Kidney tubule cell (primary cell): ENCODE measurements around the gene AIFM3.

ENCODE experiments used
- DNase-seq: peaks from one replicate; pipeline ENCODE4 v3.0.0-alpha.2; 2018; ENCODE audit warnings: low spot score

The AIFM3 gene

DNA sequence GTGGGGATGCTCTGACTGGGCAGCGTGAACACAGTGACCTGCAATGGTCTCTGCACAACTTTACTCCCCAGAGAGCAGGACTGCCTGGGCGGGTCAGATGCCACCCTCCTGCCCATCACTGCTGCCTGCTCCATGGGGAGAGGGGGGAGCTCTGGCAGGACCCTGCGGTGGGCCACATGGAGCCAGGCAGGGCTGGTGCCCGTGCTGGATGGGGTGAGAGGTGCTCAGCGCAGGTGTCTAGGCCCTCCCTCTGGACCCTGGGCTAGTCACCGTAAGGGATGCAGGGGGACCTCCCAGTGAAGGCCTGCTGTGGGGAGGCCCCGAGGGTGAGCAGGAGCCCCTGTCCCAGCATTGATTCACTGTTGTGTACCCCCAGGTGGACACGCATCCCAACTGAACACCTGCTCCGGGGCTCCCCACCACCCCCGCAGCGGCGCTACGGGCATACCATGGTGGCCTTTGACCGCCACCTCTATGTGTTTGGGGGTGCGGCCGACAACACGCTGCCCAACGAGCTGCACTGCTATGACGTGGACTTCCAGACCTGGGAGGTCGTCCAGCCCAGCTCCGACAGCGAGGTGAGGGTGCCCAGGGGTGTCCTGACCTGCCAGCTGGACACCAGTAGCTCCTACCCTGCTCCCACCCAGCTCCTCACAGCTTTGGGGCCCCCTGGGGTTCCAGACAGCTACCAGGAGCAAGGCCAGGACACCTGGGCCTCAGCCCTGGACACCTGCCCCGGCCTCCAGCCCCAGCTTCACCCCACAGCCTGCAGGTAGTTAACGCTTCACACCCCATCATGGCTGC lies 24.4 kb downstream of the AIFM3 start:
- no peak for DNase-seq

DNA sequence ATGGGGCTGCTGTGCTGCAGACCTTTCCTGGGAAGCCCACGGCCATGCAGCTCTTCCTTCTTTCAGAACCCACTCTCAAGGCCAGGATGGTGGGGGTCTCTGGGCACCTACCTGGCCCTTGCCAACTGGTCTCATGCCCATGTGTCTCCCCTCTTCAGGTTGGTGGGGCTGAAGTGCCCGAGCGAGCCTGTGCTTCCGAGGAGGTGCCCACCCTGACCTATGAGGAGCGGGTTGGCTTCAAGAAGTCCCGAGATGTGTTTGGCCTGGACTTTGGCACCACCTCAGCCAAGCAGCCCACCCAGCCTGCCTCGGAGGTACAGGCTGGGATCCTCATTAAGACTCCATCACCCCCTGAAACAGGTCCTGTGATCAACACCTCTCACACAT lies 25.0 kb downstream of the AIFM3 start:
- no peak for DNase-seq

DNA sequence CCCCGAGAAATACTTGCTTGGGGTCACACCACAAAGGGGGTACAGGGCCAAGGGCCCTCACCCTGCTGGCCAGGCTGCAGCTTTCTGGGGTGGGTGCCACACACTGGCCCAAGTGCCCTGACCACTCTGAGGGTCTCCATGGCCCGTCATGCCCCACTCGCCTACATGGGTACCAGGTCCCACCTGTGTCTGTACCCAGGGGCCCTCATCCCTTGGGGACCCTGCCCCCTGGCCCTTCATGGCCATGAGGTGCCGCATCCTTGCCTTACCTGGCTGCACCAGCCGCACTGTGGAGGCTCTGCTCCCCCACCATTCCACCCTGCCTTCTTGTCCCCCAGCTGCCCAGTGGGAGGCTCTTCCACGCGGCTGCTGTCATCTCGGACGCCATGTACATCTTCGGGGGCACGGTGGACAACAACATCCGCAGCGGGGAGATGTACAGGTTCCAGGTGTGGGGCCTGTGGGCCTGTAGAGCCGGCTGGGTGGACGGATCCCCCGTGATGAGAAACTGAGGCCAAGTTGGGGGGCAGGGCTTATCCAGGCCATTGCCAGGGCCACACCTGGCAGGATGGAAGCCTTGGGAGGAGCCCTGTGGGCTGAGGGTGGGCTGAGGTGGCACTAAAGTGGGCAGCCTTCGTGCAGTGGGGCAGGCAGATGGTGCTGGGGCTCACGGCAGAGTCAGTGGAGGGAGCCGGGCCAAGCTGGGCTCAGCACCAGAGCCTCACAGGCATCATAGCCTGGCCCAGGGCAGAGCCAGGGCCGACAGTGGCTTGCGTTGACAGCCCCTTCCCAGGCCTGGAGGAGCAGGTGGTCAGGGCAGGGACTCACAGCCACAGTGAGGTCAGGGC lies 25.6 kb downstream of the AIFM3 start:
- no peak for DNase-seq

DNA sequence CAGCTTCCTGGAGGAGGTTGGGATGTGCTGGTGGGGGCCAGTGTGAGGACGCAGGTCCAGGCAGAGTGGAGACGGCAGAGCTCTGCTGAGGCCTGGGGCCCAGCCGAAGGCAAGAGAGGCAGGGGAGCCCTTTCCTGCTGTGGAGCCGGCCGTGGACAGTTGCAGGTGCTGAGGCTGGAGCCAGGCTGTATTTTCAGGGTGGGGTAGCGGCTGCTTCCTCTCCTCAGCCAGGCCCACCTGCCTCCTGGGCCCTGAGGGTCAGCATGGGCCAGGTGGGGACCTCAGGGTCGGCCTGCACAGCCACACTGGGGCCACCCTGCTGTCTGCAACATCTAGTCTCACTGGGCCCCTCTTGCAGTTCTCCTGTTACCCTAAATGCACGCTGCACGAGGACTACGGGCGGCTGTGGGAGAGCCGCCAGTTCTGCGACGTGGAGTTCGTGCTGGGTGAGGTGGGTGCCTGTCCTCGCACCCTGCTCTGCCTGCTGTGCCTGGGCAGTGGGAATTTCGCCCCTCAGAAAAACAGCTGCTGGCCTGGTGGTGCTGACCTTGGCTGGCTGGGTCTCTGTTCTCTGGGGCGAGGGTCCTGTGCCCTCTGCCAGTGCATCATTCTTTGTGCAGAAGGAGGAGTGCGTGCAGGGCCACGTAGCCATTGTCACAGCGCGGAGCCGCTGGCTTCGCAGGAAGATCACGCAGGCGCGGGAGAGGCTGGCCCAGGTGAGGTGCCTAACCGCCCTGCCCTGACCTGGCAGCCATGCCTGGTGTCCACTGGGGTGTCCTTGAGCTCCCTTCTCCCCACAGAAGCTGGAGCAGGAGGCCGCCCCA lies 26.5 kb downstream of the AIFM3 start:
- no peak for DNase-seq

DNA sequence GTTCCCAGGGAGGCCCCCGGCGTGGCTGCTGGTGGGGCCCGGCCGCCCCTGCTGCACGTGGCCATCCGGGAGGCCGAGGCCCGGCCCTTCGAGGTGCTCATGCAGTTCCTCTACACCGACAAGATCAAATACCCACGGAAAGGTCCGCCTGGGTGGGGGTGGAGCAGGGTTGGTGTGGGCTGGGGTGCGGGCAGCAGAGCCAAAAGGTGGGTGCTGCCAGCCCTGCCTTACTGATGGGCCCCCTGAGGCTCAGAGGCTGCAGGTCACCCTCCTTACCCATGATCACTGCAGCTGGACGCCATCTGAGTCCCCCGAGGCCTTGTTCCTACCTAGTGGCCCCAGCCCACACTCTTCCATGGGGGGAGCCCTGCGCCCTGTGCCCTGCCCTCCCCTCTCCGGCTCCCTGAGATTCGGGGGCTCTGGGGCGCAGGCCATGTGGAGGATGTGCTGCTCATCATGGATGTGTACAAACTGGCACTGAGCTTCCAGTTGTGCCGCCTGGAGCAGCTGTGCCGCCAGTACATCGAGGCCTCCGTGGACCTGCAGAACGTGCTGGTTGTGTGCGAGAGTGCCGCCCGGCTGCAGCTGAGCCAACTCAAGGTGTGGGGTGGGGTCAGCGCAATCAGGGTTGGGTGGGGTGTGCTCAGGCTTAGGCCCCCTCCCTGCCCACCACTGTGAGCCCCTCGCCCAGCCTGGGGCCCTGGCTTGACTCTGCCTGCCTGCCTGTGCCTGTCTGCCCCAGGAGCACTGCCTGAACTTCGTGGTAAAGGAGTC lies 27.3 kb downstream of the AIFM3 start:
- DNase-seq = no peak

DNA sequence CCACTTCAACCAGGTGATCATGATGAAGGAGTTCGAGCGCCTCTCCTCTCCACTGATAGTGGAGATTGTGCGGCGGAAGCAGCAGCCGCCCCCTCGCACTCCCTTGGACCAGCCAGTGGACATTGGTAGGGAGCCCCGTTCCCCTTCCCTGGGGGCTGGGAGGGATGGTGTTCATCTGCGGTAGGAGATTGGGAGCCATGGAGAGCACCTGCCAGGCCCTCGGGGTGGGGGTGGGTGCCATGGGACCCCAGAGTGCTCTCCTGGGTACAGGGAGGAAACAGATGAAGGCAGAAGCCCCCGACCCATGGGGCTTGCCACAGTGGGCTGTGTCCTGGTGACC lies 27.8 kb downstream of the AIFM3 start:
- DNase-seq = no peak

DNA sequence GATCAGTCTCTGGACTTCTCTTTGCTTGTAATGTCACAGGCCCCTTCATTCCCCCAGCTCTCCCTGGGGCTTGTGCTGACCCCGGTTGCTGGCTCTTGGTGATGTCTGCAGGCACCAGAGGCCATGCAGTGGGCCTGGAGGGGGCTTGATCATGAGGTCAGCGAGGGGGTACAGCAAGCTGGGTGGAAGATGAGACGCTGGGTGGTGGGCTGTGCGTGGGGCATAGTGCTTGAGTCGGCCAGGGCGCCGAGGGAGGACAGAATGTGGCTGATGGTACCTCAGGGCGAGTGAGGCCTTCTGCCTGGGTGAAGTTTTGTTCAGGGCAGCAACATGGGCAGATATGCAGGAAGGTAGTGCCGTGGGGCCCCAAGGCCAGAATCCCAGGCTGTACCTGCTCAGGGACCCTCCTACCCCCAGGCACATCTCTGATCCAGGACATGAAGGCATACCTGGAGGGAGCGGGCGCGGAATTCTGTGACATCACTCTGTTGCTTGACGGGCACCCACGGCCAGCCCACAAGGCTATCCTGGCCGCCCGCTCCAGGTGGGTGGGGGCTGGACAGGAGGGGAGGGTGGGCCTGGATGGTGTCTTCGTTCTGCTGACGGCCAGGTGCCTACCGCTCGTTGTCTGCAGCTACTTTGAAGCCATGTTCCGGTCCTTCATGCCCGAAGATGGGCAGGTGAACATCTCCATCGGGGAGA lies 28.4 kb downstream of the AIFM3 start:
- no peak for DNase-seq

DNA sequence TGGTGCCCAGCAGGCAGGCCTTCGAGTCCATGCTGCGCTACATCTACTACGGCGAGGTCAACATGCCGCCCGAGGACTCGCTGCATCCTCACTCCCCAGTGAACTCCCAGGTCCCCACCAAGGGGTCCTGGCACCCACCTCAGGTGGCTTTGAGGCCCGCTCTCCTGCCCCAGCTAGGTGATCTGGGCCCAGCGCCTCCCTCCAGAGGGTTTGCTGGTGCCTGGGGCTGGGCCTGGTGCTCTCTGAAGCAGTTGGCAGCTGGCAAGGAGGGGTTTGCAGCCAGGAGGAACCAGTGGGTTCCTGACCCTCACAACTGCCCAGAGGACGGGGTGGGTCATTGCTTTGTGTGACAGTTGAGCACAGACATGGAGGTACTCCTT lies 29.0 kb downstream of the AIFM3 start:
- no peak for DNase-seq

DNA sequence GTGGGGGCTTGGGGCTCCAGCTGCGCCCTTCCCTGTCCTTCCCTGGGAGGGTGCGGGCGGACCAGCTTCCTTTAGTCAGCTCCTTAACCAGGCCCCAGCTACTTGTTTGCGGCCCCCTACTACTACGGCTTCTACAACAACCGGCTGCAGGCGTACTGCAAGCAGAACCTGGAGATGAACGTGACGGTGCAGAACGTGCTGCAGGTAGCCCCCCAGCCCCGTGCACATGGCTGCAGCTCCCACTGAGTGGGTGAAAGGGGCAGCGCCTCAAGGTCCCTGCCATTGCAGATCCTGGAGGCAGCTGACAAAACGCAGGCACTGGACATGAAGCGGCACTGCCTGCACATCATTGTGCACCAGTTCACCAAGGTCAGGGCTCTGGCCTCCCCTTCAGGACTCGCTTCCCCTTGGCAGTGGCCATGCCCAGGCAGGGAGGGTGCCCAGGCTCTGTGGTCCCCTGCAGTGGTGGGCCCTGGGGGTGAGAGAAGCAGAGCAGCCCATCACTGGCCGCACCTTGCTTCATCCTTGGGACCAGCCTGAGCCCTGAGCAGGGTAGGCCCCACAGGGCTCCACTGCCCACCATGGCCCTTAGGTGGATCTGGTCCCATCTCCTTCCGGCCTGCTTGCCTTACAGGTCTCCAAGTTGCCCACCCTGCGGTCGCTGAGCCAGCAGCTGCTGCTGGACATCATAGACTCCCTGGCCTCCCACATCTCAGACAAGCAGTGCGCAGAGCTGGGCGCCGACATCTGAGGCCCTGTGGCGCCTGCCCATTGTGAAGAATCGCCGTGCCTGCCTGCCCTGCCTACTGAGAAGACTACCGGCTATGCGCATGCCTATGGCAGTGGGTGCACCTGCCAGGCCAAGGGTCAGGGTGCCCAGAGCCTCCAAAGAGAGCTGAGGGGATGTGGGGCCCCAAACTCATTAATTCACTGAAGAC lies 29.8 kb downstream of the AIFM3 start:
- no peak for DNase-seq

DNA sequence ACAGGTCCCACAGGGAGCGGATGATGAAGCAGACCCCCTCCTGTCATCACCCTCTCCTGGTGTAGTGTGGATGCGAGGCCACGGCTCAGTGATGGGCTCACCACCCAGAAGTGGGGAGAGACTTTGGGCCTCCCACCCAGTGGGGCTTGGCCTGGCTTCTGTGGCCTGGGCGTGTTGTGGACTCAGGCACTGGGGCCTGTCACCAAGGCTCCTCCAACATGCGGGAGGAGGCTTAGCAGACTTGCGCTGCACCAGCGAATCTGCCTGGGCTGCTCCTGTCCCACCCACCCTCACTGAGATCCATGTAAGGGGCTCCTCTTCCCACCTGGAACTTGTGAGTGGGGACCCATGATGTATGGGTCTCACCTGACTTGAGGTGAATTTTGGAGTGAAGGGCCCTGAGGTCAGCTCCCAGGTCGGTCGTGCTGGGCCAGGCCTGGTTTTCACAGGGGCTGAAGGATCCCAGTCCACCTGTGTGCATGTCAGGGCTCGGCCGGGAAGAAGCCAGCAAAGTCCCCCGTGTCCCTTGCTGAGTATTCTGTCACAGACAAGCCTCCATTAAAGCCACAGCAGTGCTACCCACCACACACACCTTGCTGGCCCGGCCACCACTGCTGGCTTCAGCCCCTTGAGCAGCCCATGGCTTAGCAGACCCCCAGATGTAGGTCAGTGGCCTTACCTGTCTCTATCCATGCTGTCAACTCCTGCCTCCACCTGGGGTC lies 30.6 kb downstream of the AIFM3 start:
- DNase-seq = no peak

DNA sequence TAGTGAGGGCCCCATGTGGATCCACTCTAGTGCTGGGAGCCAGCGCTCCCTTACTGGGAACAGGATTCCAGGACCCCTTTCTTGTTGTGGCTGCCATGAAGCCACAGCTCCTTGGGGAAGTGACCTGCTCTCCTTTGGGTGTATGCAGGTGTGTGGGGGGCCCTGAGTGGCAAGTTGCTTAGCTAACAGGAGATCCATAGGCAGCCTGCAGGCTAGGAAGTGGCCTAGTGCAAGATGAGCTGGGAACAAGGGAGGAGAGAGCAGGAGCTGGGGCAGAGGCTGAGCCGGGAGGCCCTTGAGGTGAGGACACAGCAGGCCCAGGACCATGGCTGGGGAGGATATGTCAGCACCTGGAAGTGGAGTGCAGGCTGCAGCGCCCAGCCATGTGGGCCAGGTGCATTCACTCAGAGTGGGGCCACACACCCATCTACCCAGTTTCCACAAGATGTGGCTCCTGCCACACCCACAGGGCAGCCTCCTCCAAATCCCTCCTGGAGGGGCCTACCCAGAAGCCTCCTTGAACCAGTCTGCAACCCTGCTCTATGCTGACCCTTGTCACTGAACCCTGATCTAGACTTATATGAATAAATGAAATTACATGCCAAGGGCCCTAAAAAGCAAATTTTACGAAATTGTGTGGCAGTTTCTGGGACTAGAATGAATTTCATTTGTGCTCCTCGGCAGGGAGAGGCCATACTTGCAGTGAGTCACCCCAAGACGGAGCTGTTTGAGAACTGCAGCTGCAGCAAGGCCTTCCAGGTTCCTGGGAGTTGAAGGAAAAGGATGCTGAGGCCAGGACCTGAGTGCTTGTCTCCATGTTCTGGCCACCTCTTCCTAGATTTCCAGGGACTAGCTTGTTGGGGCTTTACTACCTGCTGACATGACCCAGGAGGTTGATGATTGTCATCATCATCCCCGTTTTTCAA lies 31.6 kb downstream of the AIFM3 start:
- DNase-seq = no peak

DNA sequence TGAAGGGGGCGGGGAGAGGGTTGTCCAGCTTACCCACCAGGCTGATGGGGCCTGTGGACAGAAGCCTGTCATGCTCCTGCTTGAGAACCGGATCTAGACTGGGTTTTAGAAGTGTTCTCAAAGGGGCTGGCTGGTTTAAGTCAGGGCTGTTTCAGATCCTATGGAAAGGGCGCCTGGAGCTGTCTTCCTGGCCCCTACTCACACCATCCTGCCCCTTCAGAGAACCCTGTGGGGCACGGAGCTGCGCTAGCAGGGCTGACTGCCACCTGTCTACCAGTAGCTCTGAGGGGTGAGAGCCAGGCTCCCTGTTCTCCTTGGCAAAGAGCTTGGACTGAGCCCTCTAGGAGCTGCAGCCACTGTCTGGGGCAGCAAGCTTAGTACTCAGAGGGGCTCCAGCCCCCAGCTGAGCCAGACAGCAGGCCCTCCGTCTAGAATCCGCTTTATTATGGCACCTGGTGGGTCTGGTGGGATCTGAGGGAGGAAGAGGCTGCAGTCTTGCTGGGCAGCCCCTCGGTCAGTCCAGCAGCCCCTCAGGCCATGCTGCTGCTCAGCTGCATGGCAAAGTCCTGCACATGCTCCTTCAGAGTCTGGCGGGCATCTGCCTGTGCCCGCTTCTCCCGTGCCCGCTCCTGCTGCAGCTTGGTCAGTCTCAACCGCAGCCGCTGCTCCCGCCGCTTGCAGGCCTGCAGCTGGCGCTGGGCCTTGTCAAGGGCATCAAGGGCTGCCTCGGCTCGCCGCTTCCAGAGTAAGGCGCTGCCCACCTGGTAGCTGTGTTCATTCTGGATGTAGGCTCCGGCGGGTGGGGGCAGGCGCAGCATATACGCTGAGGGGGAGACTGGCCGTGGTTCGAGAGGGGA lies 32.5 kb downstream of the AIFM3 start:
- no peak for DNase-seq

DNA sequence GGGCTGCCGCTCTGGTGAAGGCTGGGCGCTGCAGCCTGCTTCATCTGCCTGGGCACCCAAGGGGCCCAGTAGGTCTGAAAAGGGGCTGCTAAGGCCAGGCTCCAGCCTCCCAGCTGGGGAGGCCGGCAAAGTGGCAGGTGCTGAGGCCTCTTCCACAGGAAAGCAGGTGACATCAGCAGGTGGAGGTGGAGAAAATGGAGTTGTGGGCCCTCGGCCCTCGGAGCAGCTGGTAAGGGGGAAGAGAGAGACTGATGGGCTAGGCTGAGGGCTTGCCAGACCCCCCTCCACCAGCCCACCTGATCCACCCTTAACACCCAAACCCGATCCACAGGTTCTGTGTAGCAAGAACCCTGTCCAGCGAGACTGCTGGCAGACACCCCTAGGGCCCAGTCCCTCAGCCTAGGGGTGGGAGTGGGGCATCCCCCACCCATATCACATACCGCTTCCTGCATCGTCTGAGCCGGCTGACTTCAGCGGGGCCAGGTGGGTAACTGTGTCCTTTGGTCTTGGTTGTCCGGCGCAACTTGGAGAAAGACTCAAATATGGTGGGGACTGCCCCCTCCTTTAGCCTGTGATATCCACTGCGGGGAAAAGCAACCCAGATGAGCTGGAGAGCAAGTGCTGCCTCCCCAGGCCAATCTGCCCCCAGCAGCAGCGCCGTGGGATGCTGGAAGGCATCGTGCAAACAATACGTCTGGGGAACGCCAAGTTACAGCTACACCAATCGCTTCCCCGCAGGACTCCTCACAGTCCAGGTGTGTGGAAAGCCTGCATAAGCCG lies 33.3 kb downstream of the AIFM3 start:
- DNase-seq = peak; percentile 30

DNA sequence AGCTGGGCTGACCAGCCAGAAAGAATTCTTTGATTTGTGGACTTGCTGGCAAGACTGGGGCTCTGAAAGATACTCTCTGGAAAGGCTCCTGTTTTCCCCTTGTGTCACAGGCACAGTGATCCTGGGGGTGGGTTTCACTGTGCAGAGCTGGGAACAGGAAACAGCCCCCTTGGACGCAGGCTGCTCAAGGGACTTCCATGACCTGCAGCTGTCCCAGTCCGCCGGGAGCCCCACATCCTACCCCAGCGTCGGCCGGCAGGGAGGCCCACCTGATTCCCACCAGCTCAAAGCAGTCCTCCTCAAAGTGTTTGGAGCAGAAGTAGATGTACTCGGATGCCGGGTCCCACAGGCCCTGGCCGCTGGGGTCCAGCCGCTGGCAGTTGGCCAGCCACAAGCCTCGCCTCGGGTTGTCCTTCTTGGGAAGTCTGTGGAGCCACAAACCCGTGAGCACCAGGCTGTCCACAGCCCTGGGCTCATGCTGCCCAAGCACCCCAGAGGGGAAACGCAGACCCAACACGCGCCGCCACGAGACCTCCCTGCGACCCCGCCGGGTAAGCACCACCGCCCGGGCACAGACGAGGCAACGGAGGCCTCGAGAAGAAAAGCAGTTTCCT lies 34.0 kb downstream of the AIFM3 start:
- DNase-seq = peak; percentile 11

DNA sequence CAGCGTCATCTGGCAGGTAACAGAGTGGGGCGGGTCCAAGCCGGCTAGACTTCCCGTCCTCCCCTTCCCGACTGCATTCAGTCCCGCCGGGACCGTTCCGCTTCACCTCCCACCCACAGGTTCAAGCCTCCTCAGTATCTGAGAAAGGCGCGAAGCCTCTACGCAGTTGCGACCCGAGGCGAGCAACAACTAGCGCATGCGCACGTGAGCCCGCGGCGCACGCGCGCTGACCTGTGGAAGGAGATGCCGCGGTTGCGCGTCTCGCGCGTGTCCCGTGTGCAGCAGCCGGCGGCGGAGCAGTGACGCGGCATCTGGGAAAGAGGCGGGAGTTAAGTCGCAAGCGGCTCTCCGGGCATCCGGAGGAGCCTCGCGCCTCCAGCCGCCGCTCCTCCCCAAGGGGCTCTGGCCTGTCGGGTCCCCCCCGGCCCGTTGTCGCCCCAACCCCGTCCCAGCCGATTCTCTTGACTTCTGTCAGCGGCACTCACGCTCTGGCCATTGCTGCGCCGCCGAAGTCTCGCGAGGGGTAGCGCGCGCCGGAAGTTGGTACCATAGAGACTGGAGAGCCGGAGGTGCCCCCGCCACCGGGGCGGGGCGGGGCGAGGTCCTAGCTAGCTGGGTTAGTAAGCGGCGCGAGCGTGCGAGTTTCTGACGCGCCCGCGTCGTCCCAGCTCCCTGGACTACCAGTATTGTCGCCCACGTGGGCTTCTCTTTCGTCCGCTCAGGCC lies 34.7 kb downstream of the AIFM3 start, which contains the start of gene THAP7:
Gene THAP7 (minus strand): TSS at position 518 of the 725 bp plus-strand sequence. CDS start 207 bp downstream, at position 311.
- DNase-seq = peak; percentile 96
